COR-L47 (cell line): ENCODE data around the gene LY6G6D.
A peak's percentile ranks its signal among the peaks of the same experiment; 100 is the strongest.
"Not testable (repeated sequence)": the region's sequence is repeated elsewhere in the genome, so short reads cannot be mapped to it uniquely, and the experiment has no call there.

Experiments
- DNase-seq: peaks from one replicate; lab custom pipeline; 2025; lab: John Stamatoyannopoulos, UW

Gene LY6G6D

DNA sequence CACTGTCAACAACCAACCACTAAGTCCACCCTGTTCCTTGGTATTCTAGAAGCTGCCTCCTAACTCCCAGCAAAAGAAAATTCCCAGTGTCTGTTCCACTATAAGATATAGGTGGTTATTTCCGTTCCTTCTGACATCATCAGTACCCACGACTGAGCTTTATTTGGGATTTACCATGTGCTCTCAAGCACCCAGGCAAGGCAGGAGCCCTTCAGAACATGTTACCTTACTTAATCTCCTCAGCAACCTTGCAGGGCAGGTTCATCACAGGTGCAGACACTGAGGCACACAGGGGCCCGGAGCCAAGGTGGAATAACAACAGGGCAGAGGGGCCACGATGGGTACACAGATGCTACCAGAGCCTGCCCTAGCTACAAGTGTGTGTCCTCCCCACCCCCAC is 22.8 kb upstream of the LY6G6D start:
- no peak for DNase-seq

DNA sequence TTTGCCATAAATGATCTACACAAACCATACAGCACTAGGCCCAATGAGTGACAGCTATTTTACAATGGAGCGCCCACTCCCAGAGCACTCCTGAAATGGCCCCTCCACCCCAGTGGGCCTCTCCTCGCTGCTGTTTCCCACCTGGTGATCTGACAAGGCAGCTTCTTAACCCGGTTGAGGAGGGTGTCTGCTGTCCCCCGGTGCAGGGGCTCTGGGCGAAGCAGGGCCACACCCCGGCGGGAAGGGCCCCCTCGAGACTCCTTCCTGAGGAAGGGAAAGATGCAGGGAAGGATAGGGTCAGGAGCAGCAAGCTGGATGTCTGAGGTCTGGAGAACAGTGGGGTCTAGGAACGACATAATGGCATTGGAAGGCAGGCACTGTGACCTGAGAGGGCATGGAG is 22.3 kb upstream of the LY6G6D start:
- DNase-seq = no peak

DNA sequence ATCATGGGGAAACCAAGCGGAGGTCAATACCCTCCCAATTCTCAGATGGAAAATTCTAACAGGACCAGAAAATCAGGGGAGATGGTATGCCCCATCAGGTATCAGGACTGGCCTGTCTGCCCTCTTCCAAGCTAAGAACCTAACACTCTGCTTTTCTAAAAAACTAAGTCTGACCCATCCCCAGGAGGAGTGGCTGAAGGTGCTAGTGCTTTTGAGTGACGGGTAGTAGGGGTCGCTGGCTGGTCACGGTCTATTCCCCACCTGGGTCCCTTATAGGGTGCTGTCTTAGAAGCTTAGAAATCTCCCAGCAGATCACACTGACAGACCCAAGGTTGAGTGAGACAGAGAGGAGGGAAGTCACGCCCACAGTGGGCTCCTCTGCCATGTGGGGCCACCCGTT is 21.6 kb upstream of the LY6G6D start:
- DNase-seq = no peak

DNA sequence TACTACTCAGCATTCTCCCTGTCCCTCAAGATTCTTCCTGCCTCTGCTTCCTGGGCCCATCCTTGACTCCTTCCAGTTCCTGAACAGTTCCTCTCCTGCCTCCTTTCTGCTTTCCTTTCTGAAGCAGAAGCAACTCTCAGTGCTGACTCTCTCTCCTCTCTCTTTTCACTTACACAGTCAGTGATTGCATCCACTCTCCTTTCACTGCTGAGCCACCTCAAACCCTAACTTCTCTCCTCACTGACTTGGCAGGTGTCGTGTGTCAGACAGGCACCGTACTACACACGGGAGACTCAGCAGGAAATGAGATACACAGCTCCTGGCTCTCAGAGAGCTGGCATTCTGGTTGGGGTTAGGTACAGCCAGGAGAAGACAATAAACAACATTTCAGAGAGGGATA is 17.6 kb upstream of the LY6G6D start:
- no peak for DNase-seq

DNA sequence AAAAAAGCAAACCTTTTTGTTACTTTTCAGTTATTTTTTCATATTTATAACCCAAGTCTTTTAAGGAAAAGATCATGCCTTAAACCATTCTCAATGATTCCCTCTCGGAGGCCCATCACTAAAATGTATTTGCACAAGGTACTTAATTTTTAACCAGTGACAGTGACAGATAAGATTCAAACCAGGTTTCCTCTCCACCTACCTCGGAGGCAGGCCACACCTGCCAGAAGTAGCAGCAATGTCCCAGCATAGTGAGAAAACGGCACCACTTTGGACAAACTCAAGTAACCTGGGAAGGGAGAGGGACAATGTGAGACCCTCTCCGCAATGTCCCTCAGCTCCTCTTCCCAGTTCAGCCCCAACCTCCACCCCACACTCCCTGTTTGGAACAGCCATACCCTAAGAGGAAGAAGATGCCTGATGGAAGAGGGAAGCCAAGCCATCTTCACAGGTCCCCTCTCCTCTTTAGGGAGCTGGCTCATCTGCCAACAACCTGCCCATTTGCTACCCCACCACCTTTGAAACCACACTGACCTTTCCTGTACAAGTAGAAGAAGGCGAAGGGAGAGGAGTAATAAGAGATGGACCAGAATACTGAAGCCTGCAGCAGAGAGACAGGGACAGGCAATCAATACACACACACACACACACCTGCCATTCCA is 14.3 kb upstream of the LY6G6D start:
- DNase-seq = no peak

DNA sequence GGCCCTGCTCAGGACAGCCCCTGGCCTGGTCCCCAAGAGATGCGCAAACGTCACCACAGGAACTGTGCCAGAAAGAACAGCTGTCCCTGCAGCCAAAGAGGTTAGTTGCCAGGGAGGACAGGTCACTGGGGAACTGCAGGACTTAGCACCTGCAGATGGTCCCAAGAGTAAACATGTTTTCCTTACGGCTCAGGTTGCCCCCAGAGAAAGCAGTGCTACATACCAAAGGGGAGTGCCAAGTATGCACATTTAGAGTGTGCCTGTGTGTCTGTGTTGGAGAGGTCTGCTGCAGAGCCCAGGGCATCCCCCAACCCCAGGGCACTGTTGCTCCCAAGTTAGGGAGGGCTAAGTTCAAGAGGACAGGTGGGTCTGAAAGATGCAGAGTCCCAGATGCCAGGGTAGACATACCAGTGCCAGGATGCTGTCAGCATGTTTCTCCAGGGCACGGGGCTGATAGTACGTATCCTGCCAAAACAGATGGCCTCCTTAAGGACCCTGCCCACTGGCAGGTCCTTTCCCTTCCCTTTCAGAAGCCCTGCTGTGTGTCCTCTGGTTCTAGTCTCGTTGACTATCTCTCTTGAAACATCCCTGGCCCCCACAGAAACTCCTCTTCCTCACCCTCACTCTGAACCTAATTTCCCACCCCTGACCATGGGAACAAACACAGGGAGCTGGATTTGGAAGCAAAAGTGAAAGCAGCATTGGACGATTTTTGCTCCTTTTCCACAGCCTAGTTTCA is 13.3 kb upstream of the LY6G6D start:
- DNase-seq = no peak

DNA sequence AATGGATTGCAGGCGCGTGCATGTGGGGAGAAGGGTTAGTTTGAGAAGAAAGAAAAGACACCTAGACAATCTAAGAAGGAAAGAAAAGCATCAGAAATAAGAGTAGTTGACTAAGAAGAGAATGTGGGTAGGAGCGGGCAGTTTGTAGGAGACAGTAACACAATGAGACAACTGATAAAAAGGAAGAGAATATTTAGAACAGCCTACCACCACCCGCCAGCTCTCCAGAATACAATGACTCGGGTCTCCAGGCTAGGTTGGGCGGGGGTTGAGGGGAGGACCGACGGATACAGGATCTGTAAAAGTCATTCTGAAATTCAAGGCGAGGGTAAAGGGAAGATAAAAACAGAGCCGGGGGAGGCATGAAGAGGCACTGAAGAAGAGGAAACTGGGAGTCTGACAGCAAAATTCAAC is 12.7 kb upstream of the LY6G6D start:
- no peak for DNase-seq

DNA sequence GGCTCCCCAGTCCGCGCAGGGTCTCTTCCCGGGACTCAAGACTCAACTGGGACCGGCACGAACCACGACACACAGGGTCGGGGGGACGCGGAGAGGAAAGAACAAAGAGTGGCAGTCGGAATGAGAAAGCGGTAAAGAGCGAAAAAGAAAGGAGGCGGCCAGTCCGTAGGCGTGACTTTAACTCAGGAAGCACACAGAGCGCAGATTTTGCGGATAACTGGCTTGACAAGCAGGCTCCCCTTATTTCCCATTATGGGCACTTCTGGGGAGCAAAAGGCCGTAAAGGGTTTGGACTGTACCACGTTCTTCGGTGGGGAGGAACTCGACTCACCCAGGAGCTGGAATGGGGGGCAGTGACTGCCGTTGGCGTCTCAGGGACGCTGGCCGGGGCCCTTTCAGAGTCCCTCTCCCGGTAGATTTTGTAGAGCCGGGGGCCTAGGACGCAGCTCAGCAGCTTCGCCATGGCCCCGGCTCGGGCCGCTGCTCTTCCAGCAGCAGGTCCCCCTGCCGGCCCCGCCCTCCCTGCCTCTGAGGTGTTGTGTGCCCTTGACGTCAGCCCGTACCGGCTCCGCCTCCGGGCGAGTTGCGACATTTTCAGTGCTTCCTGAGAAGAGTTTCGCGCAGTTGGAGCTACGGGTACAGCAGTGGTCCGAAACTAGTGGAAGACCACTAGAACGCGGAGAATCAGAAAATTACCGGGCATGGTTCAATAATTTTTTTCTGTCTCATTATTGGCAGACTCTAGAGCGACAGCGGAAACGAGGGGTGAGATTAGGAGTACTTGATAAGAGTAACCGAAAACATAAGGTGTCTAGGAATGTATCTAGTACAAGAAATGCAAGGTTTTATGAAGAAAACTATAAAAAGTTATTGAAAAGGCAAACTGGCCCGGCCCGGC is 12.1 kb upstream of the LY6G6D start, which contains the start of gene ABHD16A:
TSS of gene ABHD16A (minus strand) at position 506 of the 898 bp plus-strand sequence. CDS start at position 463, 43 bp downstream.
- peak; percentile 96 for DNase-seq

DNA sequence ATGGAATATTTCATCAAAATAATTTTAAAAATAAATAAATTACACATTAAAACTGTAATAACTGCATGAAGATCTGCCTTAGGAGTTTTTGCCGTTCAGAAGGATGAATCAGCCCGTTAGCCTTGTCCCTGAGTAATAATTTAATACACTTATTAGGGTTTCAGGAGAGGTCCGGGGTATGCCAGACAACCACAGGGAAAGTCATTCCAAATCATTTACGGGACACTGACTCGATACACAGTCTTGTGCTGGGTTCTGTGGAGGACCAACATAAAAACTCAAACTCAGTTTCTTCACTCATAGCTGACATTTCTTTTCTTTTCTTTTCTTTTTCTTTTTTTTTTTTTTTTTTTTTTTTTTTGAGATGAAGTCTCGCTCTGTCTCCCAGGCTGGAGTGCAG is 9.2 kb upstream of the LY6G6D start:
- no peak for DNase-seq

DNA sequence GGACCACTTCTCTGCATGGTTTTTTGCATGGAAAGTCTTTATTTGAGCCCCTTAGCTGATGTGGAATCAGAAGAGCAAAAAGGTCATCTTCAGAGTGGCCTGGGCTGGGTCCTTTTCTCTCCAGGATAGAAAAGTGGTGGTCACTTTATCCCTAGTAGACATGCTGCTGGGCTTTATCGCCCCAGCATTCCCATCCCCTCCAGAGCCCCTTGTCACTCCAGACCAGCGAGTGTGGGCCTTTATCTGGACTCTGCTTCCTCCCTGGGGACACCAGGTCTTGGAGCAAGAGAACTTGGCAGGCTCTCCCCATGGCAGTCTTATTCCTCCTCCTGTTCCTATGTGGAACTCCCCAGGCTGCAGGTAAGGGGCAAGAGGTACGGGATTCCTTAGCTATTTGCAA is 8.5 kb upstream of the LY6G6D start, which contains the start of gene LY6G6F:
TSS of gene LY6G6F (plus strand) at position 268 of the 400 bp plus-strand sequence. CDS start at position 309, 41 bp downstream.
- no peak for DNase-seq

DNA sequence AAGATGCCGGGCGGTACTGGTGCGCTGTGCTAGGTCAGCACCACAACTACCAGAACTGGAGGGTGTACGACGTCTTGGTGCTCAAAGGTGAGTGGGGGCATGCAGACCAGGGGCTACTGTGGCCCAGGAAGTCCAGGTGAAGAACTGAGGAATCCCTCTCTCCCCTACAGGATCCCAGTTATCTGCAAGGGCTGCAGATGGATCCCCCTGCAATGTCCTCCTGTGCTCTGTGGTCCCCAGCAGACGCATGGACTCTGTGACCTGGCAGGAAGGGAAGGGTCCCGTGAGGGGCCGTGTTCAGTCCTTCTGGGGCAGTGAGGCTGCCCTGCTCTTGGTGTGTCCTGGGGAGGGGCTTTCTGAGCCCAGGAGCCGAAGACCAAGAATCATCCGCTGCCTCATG is 7.4 kb upstream of the LY6G6D start:
- DNase-seq = no peak

DNA sequence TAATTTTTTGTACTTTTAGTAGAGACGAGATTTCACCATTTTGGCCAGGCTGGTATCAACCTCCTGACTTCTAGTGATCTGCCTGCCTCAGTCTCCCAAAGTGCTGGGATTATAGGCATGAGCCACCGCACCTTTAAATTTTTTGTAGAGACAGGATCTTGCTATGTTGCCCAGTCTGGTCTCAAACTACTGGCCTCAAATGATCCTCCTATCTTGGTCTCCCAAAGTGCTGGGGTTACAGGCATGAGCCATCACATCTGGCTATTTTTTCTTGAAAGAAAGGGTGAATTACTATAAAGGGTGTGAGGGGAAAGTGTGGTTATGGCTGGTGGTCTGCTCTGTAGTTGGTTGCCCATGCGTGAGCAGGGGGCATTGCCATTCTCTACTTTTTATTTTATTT is 6.9 kb upstream of the LY6G6D start:
- no peak for DNase-seq

DNA sequence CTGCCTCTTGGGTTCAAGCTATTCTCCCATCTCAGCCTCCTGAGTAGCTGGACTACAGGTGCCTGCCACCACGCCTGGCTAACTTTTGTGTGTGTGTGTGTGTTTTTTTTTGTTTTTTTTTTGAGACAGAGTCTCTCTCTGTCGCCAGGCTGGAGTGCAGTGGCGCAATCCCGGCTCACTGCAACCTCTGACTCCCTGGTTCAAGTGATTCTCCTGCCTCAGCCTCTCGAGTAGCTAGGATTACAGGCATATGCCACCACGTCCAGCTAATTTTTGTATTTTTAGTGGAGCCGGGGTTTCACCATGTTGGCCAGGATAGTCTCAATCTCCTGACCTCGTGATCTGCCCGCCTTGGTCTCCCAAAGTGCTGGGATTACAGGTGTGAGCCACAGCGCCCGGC is 6.0 kb upstream of the LY6G6D start:
- not testable (repeated sequence) for DNase-seq

DNA sequence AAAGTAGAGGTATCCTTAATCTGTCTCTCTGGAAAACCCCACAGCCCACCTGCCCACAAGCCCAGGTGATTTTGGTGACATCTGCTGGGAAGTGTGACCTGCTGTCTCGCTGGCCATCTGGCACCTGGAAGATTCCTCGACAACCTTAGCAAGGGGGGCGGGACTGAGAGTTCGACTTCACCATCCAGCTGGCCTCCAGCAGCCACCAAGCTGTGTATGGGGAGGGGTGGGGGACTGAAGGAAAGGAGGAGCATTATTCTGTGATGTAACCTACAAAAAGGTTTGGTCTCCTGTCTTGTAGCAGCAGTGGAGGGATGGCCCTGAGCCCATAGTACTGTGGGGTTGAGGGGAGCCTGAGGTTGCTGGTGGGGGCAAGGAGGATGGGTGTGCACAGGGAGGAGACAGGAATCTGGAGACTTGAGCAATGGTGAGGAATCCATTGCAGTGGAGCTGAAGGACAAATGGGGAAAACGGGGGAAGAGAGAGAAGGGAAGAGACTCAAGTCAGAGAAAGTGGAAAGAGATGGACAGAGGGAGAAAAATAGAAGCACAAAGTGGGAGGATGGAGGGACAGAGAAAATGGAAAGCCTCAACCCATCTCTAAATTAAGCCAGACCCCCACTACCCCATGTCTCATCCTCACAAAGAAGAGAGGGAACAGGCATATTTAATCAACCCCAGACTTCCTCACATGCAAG is 4.5 kb upstream of the LY6G6D start:
- DNase-seq = no peak

DNA sequence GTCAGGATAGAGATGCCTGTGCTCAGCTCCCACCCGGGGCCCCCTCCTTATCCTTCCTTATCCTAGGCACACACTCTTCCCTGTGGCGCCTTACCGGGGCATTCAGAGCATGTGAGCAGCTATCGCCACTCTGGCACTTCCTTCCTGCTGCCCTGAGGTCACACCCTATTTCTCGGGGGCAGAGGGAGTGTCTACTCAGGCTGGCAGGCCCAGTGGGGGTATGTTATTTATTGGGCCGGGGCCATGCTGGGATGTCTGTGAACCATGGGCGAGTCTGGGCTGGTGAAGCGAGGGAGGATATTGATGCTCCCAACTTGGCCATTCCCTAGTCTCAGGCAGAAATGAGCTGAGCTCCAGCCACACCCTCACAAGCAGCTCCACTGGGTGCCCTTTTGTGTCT is 3.9 kb upstream of the LY6G6D start:
- no peak for DNase-seq

DNA sequence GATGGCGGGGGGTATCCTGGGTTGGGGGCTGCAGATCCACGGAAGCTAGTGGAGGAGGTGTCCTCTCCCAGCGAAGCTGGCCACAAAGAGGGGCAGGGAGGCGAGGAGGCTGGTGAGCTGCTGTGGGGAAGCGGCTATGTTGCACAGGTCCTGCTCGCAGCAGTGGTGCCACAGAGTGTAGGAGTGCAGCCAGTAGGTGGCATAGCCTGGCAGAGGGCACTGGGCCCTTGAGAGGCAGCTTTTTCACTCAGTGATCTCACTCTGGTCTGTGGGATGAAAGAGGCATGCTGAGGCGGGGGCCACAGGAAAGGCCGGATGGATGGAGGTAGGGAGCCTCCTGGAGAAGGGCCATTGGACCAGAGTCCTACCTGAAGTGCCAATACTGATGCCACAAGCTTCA is 2.9 kb upstream of the LY6G6D start:
- DNase-seq = peak; percentile 25

DNA sequence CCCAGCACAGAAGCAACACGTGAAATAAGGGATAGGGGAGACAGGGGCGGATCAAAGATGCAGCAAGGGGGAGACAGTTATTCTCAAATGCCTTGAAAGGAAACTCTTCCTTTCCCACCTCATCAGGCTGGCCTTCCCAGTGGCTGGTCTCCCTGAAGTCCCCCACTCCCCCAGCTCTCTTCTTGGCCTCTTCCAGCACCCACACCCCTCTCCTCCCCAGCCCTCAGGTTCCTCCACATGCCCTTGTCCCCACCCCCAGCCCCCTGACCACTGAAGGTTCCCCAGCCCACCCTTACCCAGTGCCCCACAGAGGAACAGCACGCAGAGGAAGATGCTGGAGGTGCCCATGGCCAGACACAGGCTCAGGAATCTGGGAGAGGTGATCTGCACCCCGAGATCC is 1.7 kb upstream of the LY6G6D start:
- DNase-seq = no peak

DNA sequence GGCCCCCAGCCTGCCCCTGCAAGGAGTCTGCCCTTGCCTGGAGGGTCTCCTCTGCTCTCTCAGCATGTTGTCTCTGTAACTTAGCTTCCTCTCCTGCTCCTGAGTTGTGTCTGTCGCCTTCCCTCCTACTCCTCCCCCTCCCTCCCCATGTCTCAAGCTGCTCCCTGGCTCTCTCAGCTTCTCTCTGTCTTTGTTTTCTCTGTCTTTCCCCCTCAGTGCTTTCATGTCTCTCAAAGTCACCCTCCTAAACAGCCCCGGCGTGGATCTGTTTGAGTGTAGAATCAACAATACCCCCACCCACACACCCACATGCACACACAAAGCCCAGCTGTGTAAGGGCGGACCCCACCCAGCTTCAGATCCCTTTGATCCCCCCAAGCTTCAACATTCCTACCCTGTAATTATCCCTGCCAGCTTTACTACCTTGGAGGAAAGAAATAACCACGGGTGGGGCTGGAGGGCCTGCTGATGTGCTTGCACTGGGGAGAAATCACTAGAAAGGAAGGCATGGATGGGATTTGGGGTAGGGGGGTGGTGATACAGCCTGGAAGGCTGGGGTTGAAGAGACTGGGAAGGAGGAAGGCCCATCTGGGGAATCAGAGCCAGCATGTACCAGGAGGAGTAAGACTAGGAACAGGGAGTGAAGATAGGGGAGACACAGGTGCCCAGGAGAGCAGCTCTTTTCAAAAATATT is 1.0 kb upstream of the LY6G6D start:
- peak; percentile 89 for DNase-seq

DNA sequence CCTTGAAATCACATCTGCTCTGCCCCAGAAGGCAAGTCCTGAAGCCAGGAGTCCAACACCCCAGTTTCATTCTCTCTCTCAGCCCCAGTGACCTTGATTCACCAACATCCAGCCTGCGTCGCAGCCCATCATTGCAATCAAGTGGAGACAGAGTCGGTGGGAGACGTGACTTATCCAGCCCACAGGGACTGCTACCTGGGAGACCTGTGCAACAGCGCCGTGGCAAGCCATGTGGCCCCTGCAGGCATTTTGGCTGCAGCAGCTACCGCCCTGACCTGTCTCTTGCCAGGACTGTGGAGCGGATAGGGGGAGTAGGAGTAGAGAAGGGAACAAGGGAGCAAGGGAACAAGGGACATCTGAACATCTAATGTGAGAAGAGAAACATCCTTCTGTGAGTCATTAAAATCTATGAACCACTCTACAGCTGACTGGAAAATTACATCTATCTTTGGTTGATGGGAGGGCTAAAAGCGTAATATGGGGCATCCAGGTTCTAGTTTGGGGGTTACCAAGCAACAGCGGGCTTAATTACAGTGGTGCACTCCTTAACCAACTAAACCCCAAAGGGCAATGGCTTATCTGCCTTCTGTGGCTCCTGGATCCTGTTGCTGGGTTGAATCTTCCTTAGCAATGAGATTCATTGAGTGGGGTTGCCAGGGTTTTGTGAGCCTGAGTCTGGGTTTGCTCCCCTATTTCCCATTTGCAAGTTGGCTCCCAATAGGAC is 2.5 kb downstream of the LY6G6D start:
- no peak for DNase-seq

DNA sequence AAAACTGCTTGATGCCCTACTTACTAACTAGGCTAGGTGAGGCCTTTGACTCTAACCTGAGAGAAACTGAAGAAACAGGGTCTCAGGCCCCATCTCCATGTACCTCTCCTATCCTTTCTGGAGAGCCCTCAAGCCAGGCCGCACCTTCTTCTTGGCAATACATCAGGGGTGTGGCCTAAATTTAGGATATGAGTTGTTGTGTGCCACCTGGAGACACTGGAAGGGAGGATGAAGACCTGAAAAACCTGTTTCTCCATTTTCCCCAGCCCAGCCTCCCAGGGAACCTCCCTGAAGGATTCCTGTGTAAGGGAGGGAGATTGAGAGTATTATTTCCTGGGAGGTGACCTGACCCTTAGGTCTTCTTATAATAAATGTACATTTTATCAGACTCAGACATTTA is 3.1 kb downstream of the LY6G6D start:
- peak; percentile 47 for DNase-seq

DNA sequence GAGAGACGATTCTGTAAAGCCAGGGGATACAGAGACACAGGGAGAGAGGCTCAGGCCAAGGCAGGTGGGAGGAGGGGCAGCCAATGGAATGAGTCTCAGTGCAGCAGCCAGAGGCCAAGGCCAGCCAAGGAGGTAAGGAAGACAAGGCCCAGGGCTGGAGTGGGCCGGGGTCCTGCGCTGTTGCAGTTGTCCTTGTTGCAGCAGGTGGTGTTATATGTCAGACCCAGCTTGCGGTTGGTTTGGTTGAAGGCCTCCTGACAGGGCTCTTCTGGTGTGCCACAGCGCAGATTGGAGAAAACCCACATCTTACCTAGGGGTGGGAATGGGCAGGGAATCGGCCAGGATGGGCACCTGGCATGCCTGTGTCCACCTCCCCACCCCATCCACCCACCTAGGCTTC is 3.9 kb downstream of the LY6G6D start:
- DNase-seq = no peak
